Calu3 (cell line): ENCODE data around the gene BIVM. TPM values are rescaled to one million over a fixed set of nuclear protein-coding genes. Genes with fewer than 3 reads are reported as not detected.

Experiments used
- BruUV-seq: library from RNA; stranded (reverse); fragments of 400-500 nt; replicated peaks from 2 replicates; lab custom pipeline; 2021; lab: Mats Ljungman, UMichigan
- CTCF ChIA-PET: fragments of 300-600 bp; sonication (Branson Sonifier 250); formaldehyde crosslinking; loops from one replicate; lab custom pipeline; 2022; ENCODE audit warnings: antibody characterized with exemption; lab: Charles Lee
- DNase-seq: peaks from one replicate; pipeline ENCODE4 v3.0.0; 2022
- H3K27ac Mint-ChIP-seq: one replicate; pipeline ENCODE4 v1.8.0; 2022; ENCODE audit warnings: mixed read lengths; ENCODE audit not compliant: unreplicated experiment
- H3K27me3 Mint-ChIP-seq: one replicate; pipeline ENCODE4 v1.8.0; 2022; ENCODE audit warnings: mixed read lengths; ENCODE audit not compliant: unreplicated experiment
- H3K36me3 Mint-ChIP-seq: one replicate; pipeline ENCODE4 v1.8.0; 2022; ENCODE audit warnings: mild to moderate bottlenecking, moderate library complexity, mixed read lengths; ENCODE audit not compliant: insufficient read depth, unreplicated experiment
- H3K4me1 Mint-ChIP-seq: one replicate; pipeline ENCODE4 v1.8.0; 2022; ENCODE audit warnings: mild to moderate bottlenecking, low read depth, mixed read lengths; ENCODE audit not compliant: unreplicated experiment
- H3K4me3 Mint-ChIP-seq: one replicate; pipeline ENCODE4 v1.8.0; 2022; ENCODE audit warnings: mild to moderate bottlenecking, low read depth, moderate library complexity, mixed read lengths; ENCODE audit not compliant: unreplicated experiment
- H3K9me3 Mint-ChIP-seq: one replicate; pipeline ENCODE4 v1.8.0; 2022; ENCODE audit warnings: low read depth, mixed read lengths; ENCODE audit not compliant: unreplicated experiment
- intact Hi-C: fragments of 100-400 bp; cut with micrococcal nuclease; formaldehyde crosslinking; loops from one replicate; pipeline ENCODE4 v1.10.0; 2022; ENCODE audit not compliant: unreplicated experiment
- total RNA-seq: library from RNA; stranded (reverse); gene quantifications from 2 replicates; pipeline ENCODE4 v1.2.3, GENCODE V29; 2022
- TF ChIP-seq, protein P1 (sequence below): fragments of 200-600 bp; IDR thresholded peaks from one replicate; pipeline ENCODE4 v1.8.0; 2022; ENCODE audit warnings: antibody characterized with exemption; ENCODE audit not compliant: unreplicated experiment

Gene BIVM
- total RNA-seq, 1 experiment from 2014 or later = 12.6 TPM

- TF ChIP-seq, protein P1, sequence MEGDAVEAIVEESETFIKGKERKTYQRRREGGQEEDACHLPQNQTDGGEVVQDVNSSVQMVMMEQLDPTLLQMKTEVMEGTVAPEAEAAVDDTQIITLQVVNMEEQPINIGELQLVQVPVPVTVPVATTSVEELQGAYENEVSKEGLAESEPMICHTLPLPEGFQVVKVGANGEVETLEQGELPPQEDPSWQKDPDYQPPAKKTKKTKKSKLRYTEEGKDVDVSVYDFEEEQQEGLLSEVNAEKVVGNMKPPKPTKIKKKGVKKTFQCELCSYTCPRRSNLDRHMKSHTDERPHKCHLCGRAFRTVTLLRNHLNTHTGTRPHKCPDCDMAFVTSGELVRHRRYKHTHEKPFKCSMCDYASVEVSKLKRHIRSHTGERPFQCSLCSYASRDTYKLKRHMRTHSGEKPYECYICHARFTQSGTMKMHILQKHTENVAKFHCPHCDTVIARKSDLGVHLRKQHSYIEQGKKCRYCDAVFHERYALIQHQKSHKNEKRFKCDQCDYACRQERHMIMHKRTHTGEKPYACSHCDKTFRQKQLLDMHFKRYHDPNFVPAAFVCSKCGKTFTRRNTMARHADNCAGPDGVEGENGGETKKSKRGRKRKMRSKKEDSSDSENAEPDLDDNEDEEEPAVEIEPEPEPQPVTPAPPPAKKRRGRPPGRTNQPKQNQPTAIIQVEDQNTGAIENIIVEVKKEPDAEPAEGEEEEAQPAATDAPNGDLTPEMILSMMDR = no peak
- no peaks in the 10 kb centered on the region for H3K27me3 Mint-ChIP-seq
- H3K4me1 Mint-ChIP-seq = no peaks in the 10 kb centered on the region
- no peaks in the 10 kb centered on the region for H3K36me3 Mint-ChIP-seq
- no peaks in the 10 kb centered on the region for H3K9me3 Mint-ChIP-seq
- no TSS peak for BruUV-seq
- no peak overlapping the region for H3K27ac Mint-ChIP-seq
- intact Hi-C loops = no loop called here
- DNase-seq = no peak
- CTCF ChIA-PET = no interaction called here
- H3K4me3 Mint-ChIP-seq = no peak overlapping the region
Measured at GRCh38 chr13:102805680-102806079, 6.8 kb downstream of the BIVM start.

DNA sequence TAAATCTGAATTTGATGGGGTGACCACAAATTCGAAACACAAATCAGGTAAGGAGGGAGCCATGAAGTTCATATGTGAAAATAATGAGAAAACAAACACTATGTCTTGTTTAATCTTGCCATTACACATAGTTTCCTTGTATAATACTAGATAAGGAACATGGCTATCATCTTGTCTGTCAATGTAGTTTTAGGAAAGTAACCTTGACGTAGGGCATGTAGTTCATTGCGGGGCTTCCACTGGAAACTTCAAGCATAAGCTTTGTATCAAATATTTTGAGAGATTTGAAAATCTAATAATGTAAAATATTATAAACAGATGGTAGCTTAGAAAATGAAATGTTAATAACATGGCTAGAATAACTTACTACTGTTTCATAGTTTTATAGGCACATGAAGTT is 8.8 kb downstream of the BIVM start:
- Mint-ChIP-seq H3K36me3 (no peaks in the 10 kb centered on the region), H3K9me3 (no peaks in the 10 kb centered on the region), H3K27ac (no peak overlapping the region), H3K4me3 (no peak overlapping the region), H3K4me1 (no peaks in the 10 kb centered on the region), H3K27me3 (no peaks in the 10 kb centered on the region)
- BruUV-seq = no TSS peak
- no peak for DNase-seq
- intact Hi-C loops = no loop called here
- CTCF ChIA-PET = no interaction called here
- TF ChIP-seq, protein P1 = no peak

DNA sequence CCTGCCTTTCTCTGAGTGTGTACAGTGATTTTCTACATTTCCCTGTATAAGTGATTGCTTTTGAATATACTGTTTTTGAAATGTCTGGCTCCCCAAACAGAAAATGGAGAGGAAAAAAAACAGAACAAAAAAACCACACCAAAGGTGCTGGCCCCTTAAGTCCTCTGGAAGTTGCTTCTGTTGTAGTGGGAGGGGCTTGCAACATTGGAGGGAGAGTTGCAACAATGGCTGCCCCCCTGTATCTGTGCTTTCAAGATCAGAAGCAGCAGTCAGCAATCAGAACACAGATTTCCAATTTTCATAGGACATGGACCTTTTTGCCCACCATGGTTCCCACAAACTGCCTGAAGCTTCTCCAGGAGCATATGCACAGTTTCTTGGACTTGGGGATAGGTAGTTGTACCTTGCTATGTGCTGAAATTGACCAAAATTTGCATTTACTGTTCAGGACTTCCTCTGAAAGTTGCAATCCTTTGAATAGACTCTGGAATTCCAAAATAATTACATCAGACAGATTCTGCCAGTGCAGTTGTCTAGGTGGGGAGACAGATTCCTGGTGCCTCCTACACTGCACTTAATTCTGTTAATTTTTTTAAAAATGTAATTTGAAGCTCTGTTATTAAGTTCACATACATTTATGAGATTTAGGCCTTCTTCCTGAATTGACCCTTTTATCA is 13.8 kb downstream of the BIVM start:
- BruUV-seq = no TSS peak
- H3K4me3 Mint-ChIP-seq = no peak overlapping the region
- H3K27me3 Mint-ChIP-seq = no peaks in the 10 kb centered on the region
- intact Hi-C loops = no loop called here
- CTCF ChIA-PET = no interaction called here
- no peak overlapping the region for H3K27ac Mint-ChIP-seq
- TF ChIP-seq, protein P1 = no peak
- peaks cover 11% of the 10 kb centered on the region for H3K4me1 Mint-ChIP-seq
- DNase-seq = no peak
- no peaks in the 10 kb centered on the region for H3K36me3 Mint-ChIP-seq
- H3K9me3 Mint-ChIP-seq = no peaks in the 10 kb centered on the region

DNA sequence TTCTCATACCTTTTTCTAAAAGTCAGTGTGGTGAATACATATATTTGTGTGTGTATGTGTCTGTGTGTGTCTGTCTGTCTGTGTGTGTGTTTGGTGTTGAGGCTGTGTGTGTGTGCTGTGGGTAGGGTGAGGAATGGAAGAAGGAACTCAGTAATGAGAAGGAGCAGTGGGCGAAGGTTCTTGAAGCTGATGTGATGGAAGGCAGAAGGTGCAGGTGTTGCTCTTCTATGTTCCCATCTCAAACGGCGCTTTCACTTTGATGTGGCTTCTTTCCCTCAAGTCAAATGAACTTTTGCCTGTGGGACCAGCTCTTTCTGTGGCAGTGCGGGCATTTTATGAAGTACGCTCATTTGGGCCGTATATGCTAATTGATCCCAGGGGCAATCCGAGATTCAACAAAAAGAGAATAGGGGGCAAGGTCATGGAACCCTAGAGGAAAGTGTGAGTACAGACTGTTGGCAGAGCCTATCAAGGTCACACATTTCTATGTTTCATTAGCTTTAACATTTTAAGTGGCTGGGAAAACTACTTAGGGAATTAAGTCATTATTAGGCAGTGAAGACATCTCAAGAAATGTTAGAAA is 15.2 kb downstream of the BIVM start:
- Mint-ChIP-seq H3K4me3 (peak overlapping the region; percentile 2), H3K36me3 (no peaks in the 10 kb centered on the region), H3K9me3 (no peaks in the 10 kb centered on the region), H3K27ac (no peak overlapping the region), H3K27me3 (no peaks in the 10 kb centered on the region), H3K4me1 (peaks cover 18% of the 10 kb centered on the region)
- CTCF ChIA-PET = no interaction called here
- no TSS peak for BruUV-seq
- TF ChIP-seq, protein P1 = no peak
- intact Hi-C loops = no loop called here
- no peak for DNase-seq
